Upper lobe of left lung (tissue), 4 donors: ENCODE measurements around the gene ME3.

Experiments used
- POLR2A ChIP-seq, 4 donors: fragments of 450-650 bp; IDR thresholded peaks; one replicate each; pipeline ENCODE4 v1.5.1; 2016 to 2017; ENCODE audit warnings: antibody characterized with exemption in 4 of 4, mild to moderate bottlenecking in 2 of 4
- TF ChIP-seq, protein P1 (sequence below), 6 experiments: fragments of 450-650 bp in 4 of 6; fragments of 200-600 bp in 2 of 6; sonication (generic) in 2 of 6; IDR thresholded peaks; one replicate each; pipeline ENCODE4 v1.5.1; 2016 to 2019; ENCODE audit warnings: antibody characterized with exemption in 6 of 6

DNA sequence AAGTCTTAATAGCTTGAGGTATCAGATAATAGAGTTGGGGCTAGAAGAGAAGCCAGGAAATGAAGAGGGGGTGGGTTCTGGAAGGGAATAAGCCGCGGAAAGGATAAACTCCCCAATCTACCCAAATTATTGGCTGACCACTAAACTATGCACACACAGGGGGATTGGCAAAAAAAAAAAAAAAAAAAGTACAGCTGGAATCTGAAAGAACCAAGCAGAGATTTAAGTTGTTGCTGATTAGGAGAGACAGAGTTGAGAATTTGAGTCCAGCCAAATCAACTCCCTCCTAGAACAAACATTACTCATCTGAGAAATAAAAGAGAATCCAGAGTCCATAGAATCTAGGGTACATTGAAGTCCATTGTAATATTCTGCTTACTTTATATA, 162.8 kb downstream of the ME3 start:
- TF ChIP-seq, protein P1, sequence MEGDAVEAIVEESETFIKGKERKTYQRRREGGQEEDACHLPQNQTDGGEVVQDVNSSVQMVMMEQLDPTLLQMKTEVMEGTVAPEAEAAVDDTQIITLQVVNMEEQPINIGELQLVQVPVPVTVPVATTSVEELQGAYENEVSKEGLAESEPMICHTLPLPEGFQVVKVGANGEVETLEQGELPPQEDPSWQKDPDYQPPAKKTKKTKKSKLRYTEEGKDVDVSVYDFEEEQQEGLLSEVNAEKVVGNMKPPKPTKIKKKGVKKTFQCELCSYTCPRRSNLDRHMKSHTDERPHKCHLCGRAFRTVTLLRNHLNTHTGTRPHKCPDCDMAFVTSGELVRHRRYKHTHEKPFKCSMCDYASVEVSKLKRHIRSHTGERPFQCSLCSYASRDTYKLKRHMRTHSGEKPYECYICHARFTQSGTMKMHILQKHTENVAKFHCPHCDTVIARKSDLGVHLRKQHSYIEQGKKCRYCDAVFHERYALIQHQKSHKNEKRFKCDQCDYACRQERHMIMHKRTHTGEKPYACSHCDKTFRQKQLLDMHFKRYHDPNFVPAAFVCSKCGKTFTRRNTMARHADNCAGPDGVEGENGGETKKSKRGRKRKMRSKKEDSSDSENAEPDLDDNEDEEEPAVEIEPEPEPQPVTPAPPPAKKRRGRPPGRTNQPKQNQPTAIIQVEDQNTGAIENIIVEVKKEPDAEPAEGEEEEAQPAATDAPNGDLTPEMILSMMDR (IDR thresholded peaks at IDR 0.05): no peak
- TF ChIP-seq POLR2A (IDR thresholded peaks at IDR 0.05): no peak
